CD4-positive, alpha-beta T cell treated with Interleukin-1 beta for 1 hour (primary cell): Measurements from ENCODE around the gene TCN2.
A peak's percentile ranks its signal among the peaks of the same experiment; 100 is the strongest.
"Not testable (repeated sequence)": the region's sequence is repeated elsewhere in the genome, so short reads cannot be mapped to it uniquely, and the experiment has no call there.

Experiments
- DNase-seq, 2 donors: peaks; one replicate each; pipeline ENCODE4 v3.0.0-alpha.2; 2020 to 2022

The TCN2 gene

DNA sequence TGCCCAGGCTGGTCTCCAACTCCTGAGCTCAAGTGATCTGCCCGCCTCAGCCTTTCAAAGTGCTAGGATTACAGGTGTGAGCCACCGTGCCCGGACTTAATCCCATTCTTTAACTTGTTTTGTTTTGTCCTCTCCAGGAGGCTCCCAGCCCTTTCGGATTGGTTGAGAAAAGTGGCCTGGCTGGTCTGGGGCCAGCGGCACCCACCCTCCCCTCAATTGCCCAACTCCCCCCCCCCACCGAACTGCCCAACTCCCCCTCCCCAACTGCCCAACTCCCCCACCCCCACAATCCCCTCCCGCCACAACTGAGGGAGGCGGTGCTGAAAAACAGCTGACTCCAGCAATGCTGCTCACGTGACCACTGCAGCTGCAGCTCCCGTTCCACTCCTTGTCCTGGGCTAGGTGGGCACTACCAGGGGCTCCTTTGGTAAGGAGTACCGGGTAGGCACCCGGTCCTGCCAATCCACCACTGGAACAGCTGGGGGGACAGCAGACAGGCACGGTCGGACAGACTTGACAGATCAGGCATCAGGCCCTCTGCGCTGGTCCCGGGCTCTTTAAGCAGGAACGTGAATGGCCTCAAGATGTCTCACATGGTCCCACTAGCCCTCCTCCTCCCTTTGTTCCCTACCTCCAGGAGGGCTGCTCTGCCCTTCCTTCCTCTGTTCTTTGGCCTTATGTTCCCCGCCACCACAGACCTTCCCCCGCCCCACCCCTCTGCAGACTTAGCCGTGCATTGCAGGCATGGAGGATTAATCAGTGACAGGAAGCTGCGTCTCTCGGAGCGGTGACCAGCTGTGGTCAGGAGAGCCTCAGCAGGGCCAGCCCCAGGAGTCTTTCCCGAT, at the start of gene TCN2:
Gene TCN2, plus strand, starts transcription at position 720 of the 845 bp plus-strand sequence. CDS start 158 bp downstream, outside the sequence.
- peak; percentile 32 to 58 for DNase-seq

DNA sequence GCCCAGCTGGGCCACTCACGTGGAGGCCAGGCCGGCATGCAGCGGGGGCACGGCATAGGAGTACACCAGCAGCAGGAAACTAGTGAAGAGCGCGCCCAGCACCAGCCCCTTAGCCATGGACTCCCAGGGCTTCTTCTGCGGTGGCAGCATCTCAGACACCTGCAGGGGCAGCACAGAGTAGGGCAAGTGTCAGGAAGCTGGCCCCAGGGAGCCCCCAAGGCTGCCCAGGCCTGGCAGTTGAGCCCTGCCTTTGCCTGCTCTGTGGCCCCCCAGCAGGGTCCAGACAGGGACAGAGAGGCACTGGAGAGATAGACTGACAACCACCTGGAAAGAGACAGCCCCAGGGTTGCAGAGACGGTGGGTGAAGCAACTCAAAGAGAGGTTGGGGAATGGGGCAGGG, 49.7 kb upstream of the TCN2 start:
- DNase-seq, result no peak

DNA sequence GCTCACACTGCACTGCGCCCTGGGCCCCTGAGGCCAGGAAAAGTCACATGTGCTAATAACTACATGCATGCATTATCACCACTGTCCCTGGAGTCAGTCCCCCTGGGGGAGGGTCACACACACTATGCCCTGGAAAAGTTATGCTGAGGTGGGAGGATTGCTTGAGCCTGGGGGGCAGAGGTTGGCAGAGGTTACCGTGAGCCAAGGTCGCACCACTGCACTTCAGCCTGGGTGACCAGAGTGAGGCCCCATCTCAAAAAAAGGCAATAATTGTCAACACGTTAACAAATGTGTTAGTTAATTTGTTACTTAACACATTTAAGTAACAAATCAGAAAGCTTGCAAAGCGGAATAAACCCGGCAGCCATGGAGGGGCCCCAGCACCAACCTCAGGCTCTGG, 47.1 kb upstream of the TCN2 start:
- DNase-seq, result no peak

DNA sequence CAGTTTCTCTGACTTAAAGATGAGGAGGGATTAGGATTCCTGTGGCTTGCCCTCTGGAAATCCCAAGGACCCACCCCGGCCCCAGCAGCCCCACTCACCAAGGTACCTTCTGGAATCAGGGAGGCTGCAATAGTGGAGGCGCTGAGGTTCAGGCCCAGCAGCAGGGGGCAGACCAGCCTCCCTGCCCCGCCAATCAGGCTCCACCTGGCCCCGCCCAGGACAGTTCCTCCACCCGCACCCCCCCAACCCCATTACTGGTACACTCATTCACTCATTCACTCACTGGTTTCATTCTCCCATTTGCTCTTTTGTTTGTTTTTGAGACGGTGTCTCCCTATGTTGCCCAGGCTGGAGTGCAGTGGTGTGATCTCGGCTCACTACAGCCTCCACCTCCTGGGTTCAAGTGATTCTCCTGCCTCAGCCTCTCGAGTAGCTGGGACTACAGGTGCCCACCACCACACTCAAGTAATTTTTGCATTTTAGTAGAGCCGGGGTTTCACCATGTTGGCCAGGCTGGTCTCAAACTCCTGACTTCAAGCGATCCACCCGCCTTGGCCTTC, 46.3 kb upstream of the TCN2 start:
- DNase-seq, result not testable (repeated sequence)

DNA sequence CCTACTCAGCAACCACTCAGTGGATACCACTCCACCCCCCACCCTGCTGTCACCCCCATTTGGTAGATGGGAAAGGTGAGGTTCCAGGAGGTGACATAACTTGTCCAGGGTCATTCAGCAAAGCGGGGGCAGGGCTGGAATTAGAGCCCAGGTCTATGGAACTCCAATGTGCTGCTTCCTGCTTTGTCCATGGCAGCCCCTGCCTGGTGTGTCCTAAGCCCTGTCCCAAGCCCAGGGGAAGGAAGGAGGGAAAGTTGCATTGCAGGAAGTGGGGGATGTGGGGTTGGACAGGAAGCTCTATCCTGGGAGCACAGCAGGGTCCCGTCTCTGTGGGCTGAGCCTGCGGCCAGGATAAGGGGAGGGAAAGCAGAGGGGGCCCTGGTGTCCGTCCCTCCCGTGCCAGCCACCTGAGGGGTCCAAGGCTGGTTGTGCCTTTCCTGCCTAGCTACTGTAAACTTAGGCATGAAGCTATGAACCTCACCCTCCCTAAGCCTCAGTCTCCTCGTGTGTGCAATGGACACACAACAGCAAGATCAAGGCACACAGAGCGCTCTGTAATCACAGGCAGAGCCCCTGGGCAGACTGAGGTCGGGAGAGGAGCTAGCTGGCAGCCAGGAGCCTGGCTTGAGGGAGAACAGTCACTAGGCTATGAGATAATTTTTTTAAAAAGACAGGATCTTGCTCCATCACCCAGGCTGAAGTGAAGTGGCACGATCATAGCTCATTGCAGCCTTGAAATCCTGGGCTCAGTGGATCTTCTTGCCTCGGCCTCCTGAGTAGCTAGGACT, 45.4 kb upstream of the TCN2 start:
- no peak for DNase-seq

DNA sequence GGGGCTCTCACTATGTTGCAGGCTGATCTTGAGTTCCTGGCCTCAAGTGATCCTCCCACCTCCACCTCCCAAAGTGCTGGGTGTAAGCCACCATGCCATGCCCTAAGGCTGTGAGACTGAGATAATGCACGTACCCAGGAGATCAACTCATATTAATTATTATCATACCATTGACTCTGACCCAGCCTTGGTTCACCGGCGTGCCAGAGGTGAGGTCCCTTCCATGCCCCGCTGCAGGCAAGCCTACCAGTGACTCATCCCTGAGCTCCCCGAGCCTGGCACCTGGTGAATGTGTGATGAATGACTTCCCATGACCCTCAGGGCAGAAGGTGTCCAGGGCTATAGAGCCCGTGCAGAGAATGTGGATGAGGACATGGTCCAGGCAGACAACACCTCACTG, 44.6 kb upstream of the TCN2 start:
- DNase-seq, result no peak

DNA sequence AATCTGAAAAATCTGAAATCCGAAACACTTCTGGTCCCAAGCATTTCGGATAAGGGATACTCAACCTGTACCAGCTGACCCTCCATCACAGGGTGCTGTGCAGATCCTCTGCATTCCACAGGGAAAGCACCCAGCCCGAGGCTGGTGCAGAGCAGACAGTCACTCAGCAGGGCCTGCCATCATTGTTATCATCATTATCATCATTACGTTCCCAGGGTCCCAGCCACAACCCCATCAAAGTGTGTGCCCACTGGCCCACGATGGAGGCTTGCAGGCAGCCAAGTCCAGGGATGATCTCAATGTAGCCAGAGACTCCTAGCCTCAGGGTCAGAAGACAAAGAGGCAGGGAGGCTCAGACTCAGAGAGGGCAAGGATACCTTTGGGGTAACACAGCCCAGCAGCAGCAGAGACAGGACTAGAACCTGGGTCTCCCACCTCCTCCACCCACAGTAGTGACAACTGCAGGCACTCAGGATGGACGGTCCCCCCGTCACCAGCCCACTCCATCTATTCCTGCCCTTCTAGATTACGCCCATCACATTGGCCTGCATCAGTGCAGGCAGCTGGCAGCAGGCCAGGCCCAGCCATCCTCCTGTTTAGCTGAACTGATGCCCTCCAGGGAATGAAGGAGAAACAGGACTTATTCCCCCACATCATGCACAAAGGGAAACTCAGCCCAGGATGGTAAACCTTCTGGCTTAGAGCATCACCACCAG, 42.8 kb upstream of the TCN2 start:
- no peak for DNase-seq

DNA sequence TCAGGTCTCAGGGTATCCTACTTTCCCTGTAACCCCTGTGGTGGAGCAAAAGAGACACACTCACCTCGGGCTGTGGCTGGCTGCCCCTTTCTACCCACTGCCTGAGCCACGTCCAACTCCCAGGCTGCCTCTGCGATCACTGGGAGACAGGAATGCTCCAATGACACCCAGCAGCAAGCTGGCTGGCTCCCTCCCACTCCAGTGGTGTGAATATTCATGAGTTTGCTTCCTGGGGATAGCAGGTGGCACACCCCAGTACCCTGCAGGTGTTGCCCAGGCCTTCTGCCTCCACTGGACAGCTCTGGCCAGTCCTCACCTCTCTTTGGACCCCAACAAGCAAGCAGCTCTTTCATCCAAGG, 42.2 kb upstream of the TCN2 start:
- no peak for DNase-seq

DNA sequence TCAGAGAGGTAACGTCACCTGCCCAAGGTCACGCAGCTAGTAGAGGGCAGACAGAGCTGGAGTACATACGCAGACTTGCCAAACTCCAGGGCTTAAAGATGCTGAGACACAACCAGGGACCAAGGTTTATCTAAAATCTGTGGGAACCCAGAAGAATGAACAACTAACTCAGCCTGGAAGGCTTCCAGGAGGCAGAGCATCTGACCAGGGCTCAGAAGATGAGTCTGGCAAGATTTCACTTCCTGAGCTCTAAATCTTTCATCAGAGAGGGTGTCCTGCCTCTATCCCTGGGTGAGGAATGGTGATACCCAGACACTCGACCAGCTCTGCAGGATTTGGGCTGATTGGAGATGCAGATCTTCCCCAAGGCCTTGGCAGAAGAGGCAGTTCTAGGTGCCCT, 41.6 kb upstream of the TCN2 start:
- DNase-seq, result no peak

DNA sequence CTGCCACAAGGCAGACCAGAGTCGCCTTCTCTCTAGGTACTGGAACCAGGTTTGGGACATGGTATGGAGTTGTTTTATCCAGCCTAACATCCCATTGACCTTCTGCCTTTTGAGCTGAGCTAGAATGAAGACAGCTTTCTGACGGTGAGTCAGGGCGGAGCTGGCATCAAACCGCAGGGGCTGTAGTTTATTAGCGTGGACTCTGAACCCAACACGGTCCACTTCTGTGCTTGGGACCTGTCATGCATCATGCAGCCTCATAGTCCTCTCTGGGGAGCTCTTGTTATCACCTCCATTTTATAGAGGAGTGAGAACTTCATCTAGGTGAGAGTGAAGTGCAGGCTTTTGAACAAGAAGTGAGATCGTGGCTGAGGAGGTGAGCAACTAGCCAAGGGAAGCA, 40.8 kb upstream of the TCN2 start:
- DNase-seq, result no peak

DNA sequence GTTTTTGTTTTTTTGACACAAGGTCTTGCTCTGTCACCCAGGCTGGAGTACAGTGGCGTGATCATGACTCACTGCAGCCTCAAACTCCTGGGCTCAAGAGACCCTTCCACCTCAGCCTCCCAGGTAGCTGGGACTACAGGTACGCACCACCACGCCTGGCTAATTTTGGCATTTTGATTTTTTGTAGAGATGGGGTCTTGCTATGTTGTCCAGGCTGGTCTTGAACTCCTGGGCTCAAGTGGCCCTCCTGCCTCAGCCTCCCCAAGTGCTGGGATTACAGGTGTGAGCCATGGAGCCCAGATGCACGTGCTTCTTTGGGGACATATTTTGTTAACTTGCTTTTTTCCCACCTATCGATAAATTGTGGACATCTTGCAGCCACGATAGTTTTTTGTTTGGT, 39.7 kb upstream of the TCN2 start:
- not testable (repeated sequence) for DNase-seq

DNA sequence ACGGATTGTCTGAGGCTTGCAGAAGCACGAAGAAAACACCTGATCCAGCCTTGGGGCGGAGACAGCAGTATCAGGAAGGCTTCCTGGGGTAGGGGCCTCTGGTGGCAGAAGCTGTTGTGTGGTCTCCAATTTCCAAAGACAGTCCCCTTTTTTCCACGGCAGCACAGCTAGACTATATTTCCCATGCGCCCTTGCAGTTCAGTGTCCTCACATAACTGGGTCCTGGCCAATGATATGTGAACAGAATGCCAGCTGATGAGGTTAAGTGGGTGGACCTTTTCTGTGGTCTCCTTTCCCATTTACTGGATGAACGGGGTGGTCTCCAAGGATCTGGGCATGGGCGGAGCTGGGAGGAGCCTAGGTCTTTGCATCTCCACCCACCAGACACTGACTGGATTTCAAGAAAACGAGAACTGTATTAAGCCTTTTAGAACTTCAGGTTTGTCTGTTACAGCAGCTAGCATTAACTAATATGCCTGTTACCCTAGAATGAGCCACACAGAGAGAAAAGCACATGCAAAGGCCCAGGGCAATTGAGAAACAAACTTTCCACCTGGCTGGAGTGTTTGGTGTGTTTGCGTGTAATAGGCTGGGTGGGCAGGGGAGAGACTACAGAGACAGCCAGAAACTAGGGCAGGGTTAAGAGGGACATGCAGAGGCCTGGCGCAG, 38.7 kb upstream of the TCN2 start:
- no peak for DNase-seq

DNA sequence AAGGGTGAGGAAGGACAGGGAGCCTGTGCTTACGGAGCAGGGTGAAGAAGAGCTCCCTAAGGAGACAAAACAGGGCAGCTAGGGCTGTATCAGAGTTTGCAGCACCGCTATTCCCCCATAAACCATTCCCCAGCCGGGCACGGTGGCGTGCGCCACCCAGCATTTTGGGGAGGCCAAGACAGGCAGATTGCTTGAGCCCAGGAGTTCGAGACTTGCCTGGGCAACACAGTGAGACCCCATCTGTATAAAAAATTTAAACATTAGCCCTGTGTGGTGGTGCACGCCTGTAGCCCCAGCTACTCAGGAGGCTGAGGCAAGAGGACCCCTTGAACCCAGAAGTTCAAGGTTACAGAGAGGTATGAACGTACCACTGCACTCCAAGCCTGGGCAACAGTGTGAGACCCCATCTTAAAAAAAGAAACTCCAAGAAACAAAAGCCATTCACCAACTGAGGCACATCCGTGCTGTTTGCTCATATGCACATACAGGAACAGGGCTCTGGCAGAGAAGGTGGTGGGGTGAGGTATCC, 37.2 kb upstream of the TCN2 start:
- no peak for DNase-seq

DNA sequence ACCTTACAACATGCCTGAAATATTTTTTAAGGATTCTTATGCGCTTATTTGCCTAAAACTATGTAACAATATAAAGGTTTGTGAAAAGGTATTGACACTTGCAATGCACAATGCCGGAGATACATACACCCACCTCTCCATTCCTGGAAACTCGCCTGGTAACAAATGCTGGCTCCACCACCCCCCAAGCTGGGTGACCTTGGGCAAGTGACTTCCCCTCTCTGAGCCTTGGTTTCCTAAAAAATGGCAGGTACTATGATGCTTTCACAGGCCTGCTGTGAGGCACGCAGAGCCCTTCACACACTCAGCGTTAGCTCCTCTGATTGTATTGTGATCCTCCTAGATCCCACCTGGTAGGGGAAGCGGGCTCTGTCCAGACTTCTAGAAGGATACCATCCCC, 34.8 kb upstream of the TCN2 start:
- DNase-seq, result no peak

DNA sequence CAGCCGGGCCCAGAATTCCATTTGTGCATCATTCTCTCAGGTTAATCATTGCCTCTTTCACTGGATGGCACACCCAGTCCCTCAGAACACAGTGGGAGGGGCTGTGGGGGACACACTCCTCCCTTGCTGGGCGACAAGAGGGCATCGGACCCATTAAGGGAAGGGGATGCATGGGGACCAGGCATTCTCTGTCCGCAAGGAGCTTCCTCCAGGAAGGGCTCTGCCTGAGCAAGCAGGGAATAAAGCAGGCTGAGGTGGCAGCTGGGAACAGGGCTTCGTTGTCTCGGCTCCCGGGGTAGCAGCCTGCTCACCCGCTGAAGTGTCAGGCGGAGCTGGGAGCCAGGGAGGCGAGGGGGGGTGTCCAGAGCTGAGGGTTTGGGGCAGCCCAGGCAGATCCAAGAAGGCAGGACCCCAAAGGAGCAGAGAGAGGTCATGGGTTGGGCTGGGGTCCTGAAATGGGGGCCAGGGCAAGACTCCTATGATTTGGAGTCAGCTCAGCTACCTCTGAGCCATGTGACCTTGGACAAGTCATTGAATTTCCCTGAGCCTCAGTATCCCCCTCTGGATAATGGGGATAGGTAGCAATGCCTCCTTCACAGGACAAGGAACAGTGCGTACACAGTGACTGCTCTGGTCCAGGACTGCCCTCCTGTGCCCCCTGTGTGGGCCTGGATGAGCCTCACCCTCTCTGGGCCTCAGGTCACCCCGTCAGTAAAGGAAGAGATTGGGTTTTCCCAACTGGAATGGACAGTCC, 34.0 kb upstream of the TCN2 start:
- no peak for DNase-seq

DNA sequence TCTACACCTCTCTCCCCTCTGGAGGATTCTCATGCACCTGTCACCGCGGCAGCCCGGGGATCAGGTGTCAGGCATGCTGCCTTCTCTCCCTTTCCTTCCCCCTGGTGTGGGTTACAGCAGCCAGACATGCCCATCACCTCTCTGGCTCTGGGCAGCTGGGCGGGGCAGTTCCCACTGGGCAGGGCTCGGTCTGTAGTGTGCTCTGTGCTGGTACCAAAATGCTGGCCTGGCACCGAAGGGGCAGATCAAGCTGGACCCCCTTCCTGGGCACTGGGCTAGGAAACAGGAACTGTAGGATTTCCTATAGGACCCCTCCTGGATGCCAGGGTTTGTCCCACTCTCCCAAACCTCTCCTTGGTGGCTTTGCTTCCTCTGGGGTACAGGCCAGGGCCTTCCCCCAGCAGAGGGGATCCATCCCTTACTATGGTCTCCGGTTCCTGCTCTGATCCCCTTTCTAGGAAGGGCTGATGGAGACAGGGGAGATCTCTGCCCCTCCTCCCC, 33.3 kb upstream of the TCN2 start:
- DNase-seq, result no peak

DNA sequence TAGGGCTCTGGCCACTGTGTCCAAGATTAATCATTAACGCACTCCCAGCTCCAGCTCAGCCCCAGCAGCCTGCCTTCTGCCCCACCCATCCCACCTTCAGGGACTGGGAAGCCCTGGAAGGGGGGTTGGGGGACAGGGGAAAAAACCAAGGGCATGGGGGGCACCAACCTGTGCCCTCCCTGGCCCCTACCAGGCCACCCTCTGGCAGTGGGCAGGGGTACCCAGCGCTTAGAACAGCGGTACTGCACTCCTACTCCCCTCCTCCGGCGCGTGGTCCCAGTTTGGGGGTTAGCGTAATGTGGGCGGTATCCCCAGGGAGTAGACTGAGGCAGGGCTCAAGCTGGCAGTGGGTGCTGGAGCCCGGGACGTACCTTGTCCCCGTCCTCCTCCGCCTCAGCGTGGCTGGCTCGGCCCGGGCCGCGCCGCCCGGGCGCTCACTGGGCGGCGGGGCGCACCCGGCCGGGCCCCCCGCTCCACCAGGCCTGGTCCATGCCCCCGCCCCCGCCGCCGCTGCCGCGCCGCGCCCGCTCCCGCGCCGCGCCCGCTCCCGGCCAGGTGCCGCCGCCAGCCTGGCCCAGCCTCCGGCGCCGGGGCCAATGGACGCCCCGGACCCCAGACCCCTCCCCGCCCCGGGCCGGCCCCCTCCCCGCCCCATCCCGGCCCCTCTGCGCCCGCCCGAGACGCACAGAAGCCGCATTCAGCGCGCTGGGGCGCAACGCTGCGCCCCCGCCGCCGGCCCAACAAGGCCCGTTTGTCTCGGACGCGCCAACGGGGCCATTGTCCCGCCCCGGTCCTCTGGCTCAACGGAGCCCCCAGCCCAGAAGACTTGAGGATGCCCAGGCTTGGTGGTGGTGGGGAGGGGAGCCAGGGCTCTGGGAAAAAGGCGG, 32.6 kb upstream of the TCN2 start, which contains the start of gene GAL3ST1:
Gene GAL3ST1, minus strand, starts transcription at position 571 of the 887 bp plus-strand sequence. CDS start 17,273 bp downstream, outside the sequence.
- DNase-seq, result no peak

DNA sequence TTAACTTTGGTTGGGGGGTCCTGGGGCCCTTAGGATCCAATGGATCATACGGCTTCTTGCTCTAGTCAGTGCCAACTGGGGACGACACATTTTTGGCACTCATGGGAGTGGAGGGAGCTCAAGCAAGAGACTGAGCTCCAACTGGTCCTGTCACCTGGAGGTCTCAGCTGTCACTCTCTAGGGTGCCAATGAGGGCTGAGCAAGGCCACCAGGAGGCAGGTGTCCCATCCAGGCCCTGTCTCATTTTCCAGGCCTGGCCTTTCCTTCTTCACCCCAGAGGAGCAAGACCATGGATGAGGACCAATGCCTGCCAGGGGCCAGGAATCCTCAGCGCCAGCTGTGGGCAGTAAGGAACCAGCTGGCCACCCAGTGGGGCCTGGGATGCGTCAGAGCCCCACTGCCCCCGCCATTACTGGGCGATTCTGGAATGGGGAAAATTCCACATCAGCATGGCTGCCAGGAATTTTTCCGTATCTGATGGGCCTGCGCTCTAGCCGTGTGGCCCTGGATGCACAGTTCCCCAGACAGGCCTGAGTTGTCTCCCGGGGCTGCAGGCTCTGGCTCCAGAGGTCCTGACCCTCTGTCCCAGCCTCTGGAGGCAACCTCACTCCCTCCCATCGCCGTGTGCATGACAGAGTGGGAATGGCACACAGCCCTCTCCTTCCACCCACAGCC, 31.8 kb upstream of the TCN2 start:
- DNase-seq, result no peak

DNA sequence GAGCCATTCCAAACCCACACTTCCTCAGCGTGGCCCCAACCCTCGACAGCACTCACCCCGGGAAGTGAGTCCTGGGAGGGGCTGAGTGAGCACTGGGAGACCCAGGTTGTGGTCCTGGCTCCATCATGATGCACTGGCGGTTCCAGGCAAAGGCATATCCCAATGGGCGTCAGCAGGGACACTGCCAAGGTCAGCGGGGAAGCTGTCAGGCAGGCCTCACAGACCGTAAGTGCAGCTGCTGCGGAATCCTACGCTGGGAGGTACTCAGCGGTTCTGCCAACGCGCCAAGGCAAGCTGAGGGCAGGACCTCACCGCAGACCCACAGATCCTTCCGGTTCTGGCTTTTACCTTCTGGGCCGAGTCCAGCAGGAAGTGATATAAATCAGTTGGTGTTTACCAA, 31.1 kb upstream of the TCN2 start:
- DNase-seq, result no peak

DNA sequence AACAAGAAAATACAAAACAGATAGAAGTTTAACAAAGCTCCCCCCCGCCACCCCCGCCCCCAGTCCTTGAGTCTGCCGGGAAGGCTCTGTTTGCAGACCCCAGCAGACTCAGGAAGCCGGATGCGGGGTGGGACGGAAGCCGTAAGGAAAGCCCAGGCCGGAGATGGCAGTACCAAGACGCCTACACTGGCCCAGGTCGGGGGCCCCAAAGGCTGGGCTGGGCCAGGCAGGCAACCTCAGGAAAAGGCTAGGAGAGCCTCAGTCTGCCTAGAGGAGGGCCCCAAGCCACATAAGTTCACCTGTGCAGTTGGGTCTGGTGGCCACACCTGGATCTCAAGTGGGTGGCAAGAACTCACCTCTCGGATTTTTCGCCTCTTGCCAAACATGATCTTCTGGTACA, 28.5 kb upstream of the TCN2 start:
- DNase-seq, result no peak
